Measurements from ENCODE around the gene UVRAG. TPM values are rescaled to one million over a fixed set of nuclear protein-coding genes. Genes with fewer than 3 reads are reported as not detected.

The UVRAG gene
- total RNA-seq, 1 experiment from 2014 or later = 29.5 TPM

- Histone ChIP-seq H3K9me3 (ENCODE audit: control insufficient read depth, insufficient read depth, low read depth, low read length) (no peaks in the 10 kb centered on the region), H3K27me3 (ENCODE audit: control insufficient read depth, insufficient read depth, low read length) (no peaks in the 10 kb centered on the region), H3K4me3 (ENCODE audit: low read depth in 2 of 2, low read length in 2 of 2) (no peak overlapping the region), H3K27ac (ENCODE audit: low read length) (no peak overlapping the region), H3K36me3 (ENCODE audit: control insufficient read depth, insufficient read depth, low read length) (no peaks in the 10 kb centered on the region), H3K4me1 (ENCODE audit: control insufficient read depth, insufficient read depth, low read length) (no peaks in the 10 kb centered on the region)
- intact Hi-C loops (cut with micrococcal nuclease; ENCODE audit: unreplicated experiment) (no loop called here), in situ Hi-C loops (cut with HindIII; ENCODE audit: low pct_unique_long_range_greater_than_20kb, low sequenced_read_pairs) (no loop called here)
- TF ChIP-seq CTCF (IDR thresholded peaks at IDR 0.05) (no peak), SIN3A (IDR thresholded peaks at IDR 0.05; ENCODE audit: borderline replicate concordance, insufficient read depth, low read depth, low read length) (no peak), POLR2AphosphoS5 (IDR thresholded peaks at IDR 0.05; ENCODE audit: low read depth, low read length) (no peak), REST (IDR thresholded peaks at IDR 0.05; ENCODE audit: insufficient read depth in 1 of 2, low read depth in 2 of 2, low read length in 1 of 2) (no peak), TCF7L2 (IDR thresholded peaks at IDR 0.05; ENCODE audit: low read depth, low read length) (no peak)
- no TSS peak for BruUV-seq (replicated peaks)
- DNase-seq (ENCODE audit: low read depth, low spot score) (no peak), ATAC-seq (no peak)
- ChIA-PET POLR2A (no interaction called here), CTCF (interaction anchor here (0.6 kb wide), 1 partner anchor 292 kb away, joined by 11 read pairs; no protein-coding TSS in a partner anchor)
These were observed 370.5 kb downstream of the UVRAG start for GRCh38 chr11:76185511-76185910.

- no peaks in the 10 kb centered on the region for H3K36me3 ChIP-seq (ENCODE audit: control insufficient read depth, insufficient read depth, low read length)
- DNase-seq (ENCODE audit: low read depth, low spot score) (no peak), ATAC-seq (no peak)
- in situ Hi-C loops (cut with HindIII; ENCODE audit: low pct_unique_long_range_greater_than_20kb, low sequenced_read_pairs) (no loop called here), intact Hi-C loops (cut with micrococcal nuclease; ENCODE audit: unreplicated experiment) (no loop called here)
- H3K4me3 ChIP-seq (ENCODE audit: low read depth in 2 of 2, low read length in 2 of 2) = no peak overlapping the region
- no peaks in the 10 kb centered on the region for H3K4me1 ChIP-seq (ENCODE audit: control insufficient read depth, insufficient read depth, low read length)
- POLR2A ChIA-PET = interaction anchor here (0.6 kb wide), 1 partner anchor 18 kb away, joined by 3 read pairs; no protein-coding TSS in a partner anchor
- no TSS peak for BruUV-seq (replicated peaks)
- H3K27me3 ChIP-seq (ENCODE audit: control insufficient read depth, insufficient read depth, low read length) = no peaks in the 10 kb centered on the region
- CTCF ChIA-PET = interaction anchor here (0.6 kb wide), 2 partner anchors 21 to 293 kb away, joined by 3 to 11 read pairs; no protein-coding TSS in a partner anchor
- H3K27ac ChIP-seq (ENCODE audit: low read length) = no peak overlapping the region
- TF ChIP-seq REST (IDR thresholded peaks at IDR 0.05; ENCODE audit: insufficient read depth in 1 of 2, low read depth in 2 of 2, low read length in 1 of 2) (no peak), TCF7L2 (IDR thresholded peaks at IDR 0.05; ENCODE audit: low read depth, low read length) (no peak), POLR2AphosphoS5 (IDR thresholded peaks at IDR 0.05; ENCODE audit: low read depth, low read length) (no peak), CTCF (IDR thresholded peaks at IDR 0.05) (no peak), SIN3A (IDR thresholded peaks at IDR 0.05; ENCODE audit: borderline replicate concordance, insufficient read depth, low read depth, low read length) (no peak)
- no peaks in the 10 kb centered on the region for H3K9me3 ChIP-seq (ENCODE audit: control insufficient read depth, insufficient read depth, low read depth, low read length)
These were observed 371.0 kb downstream of the UVRAG start for GRCh38 chr11:76185931-76186401.

All from Panc1 (cell line).